OCI-LY1 (cell line): ENCODE data around the gene LYRM7.

Experiments used
- EZH2 ChIP-seq: fragments of 200-600 bp; sonication (generic), shearing (Covaris generic); IDR thresholded peaks from 2 replicates; pipeline ENCODE4 v1.8.0; 2017; ENCODE audit warnings: borderline replicate concordance, mixed run types, mild to moderate bottlenecking, antibody characterized with exemption, low read length, moderate library complexity, mixed read lengths
- TF ChIP-seq, protein P1 (sequence below): fragments of 200-600 bp; sonication (generic), shearing (Covaris generic); IDR thresholded peaks from 2 replicates; pipeline ENCODE4 v1.5.1; 2017; ENCODE audit warnings: mild to moderate bottlenecking, antibody characterized with exemption, low read length, moderate library complexity, mixed read lengths

DNA sequence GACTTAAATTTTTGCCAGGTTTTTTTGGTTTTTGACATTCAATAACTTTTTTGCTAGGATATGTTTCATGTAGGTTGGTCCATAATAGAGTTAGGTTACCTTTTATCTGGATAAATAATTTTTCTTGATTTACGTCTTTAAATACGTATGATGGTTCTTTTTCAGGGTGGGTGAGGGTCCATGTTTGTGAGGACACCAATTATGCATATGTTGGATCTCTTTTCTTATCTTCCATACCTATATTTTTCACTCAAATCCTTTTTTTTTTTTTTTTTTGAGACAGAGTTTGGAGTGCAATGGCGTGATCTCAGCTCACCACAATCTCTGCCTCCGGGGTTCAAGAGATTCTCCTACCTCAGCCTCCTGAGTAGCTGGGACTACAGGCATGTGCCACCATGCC, 75.8 kb downstream of the LYRM7 start:
- TF ChIP-seq, protein P1, sequence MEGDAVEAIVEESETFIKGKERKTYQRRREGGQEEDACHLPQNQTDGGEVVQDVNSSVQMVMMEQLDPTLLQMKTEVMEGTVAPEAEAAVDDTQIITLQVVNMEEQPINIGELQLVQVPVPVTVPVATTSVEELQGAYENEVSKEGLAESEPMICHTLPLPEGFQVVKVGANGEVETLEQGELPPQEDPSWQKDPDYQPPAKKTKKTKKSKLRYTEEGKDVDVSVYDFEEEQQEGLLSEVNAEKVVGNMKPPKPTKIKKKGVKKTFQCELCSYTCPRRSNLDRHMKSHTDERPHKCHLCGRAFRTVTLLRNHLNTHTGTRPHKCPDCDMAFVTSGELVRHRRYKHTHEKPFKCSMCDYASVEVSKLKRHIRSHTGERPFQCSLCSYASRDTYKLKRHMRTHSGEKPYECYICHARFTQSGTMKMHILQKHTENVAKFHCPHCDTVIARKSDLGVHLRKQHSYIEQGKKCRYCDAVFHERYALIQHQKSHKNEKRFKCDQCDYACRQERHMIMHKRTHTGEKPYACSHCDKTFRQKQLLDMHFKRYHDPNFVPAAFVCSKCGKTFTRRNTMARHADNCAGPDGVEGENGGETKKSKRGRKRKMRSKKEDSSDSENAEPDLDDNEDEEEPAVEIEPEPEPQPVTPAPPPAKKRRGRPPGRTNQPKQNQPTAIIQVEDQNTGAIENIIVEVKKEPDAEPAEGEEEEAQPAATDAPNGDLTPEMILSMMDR, result no peak
- no peak for TF ChIP-seq EZH2
